Measurements from ENCODE around the gene HIVEP1. TPM values are rescaled to one million over a fixed set of nuclear protein-coding genes. Genes with fewer than 3 reads are reported as not detected.

Gene HIVEP1
- total RNA-seq, 4 donors from 2014 or later: 26.8 to 69.3 (median 38.8) TPM

GRCh38 chr6:12118607-12119006 lies 106.5 kb downstream of the HIVEP1 start:
- Histone ChIP-seq H3K4me3 (no peak overlapping the region), H3K36me3 (peaks cover 0 to 25% (median 0%) of the 10 kb centered on the region in 3 donors), H3K9me3 (no peaks in the 10 kb centered on the region), H3K27ac (no peak overlapping the region), H3K27me3 (no peaks in the 10 kb centered on the region), H3K4me1 (peaks cover 0 to 3% (median 0%) of the 10 kb centered on the region in 4 donors)
- DNase-seq: no peak
- TF ChIP-seq POLR2A (IDR thresholded peaks at IDR 0.05) (no peak), CTCF (IDR thresholded peaks at IDR 0.05) (no peak)

GRCh38 chr6:12119085-12119588 lies 107.0 kb downstream of the HIVEP1 start:
- Histone ChIP-seq H3K27me3 (no peaks in the 10 kb centered on the region), H3K4me1 (peaks cover 0 to 3% (median 0%) of the 10 kb centered on the region in 4 donors), H3K36me3 (peaks cover 0 to 25% (median 0%) of the 10 kb centered on the region in 3 donors), H3K9me3 (no peaks in the 10 kb centered on the region), H3K27ac (no peak overlapping the region), H3K4me3 (no peak overlapping the region)
- TF ChIP-seq CTCF (IDR thresholded peaks at IDR 0.05) (no peak), POLR2A (IDR thresholded peaks at IDR 0.05) (no peak)
- DNase-seq: no peak

- no peak for DNase-seq
- no peaks in the 10 kb centered on the region for H3K9me3 ChIP-seq
- H3K27me3 ChIP-seq: no peaks in the 10 kb centered on the region
- H3K27ac ChIP-seq: no peak overlapping the region
- TF ChIP-seq CTCF (IDR thresholded peaks at IDR 0.05) (no peak), POLR2A (IDR thresholded peaks at IDR 0.05) (no peak)
- H3K4me3 ChIP-seq: no peak overlapping the region
- H3K36me3 ChIP-seq: peaks cover 0 to 19% (median 0%) of the 10 kb centered on the region in 3 donors
- H3K4me1 ChIP-seq: no peaks in the 10 kb centered on the region
Measured at GRCh38 chr6:12125396-12125795, 113.3 kb downstream of the HIVEP1 start.

GRCh38 chr6:12126051-12126450 lies 113.9 kb downstream of the HIVEP1 start:
- no peaks in the 10 kb centered on the region for H3K27me3 ChIP-seq
- no peaks in the 10 kb centered on the region for H3K4me1 ChIP-seq
- DNase-seq: no peak
- TF ChIP-seq CTCF (IDR thresholded peaks at IDR 0.05) (no peak), POLR2A (IDR thresholded peaks at IDR 0.05) (no peak)
- no peak overlapping the region for H3K4me3 ChIP-seq
- peaks cover 0 to 12% (median 0%) of the 10 kb centered on the region in 3 donors for H3K36me3 ChIP-seq
- no peaks in the 10 kb centered on the region for H3K9me3 ChIP-seq
- H3K27ac ChIP-seq: no peak overlapping the region

- TF ChIP-seq POLR2A (IDR thresholded peaks at IDR 0.05): no peak
- TF ChIP-seq CTCF (IDR thresholded peaks at IDR 0.05): no peak
- H3K9me3 ChIP-seq: no peaks in the 10 kb centered on the region
- H3K27ac ChIP-seq: no peak overlapping the region
- no peaks in the 10 kb centered on the region for H3K36me3 ChIP-seq
- H3K27me3 ChIP-seq: no peaks in the 10 kb centered on the region
- H3K4me1 ChIP-seq: no peaks in the 10 kb centered on the region
- DNase-seq: no peak
- no peak overlapping the region for H3K4me3 ChIP-seq
Measured at GRCh38 chr6:12129523-12129922, 117.4 kb downstream of the HIVEP1 start.

All from Peyer's patch (tissue), 4 donors.